OCI-LY7 (cell line): ENCODE measurements around the gene HOXA4. TPM values are rescaled to one million over a fixed set of nuclear protein-coding genes. Genes with fewer than 3 reads are reported as not detected.

ENCODE experiments used
- BruUV-seq: library from RNA; stranded (reverse); fragments of 400-500 nt; replicated peaks from 2 replicates; lab custom pipeline; 2021; lab: Mats Ljungman, UMichigan
- CTCF ChIA-PET: fragments of 300-600 bp; sonication (Branson Sonifier 250); formaldehyde crosslinking; loops from one replicate; lab custom pipeline; 2022; ENCODE audit warnings: antibody characterized with exemption; ENCODE audit not compliant: unreplicated experiment; lab: Charles Lee
- POLR2A ChIA-PET: fragments of 300-600 bp; sonication (Branson Sonifier 250); formaldehyde crosslinking; loops from one replicate; lab custom pipeline; 2022; ENCODE audit warnings: antibody characterized with exemption; lab: Charles Lee
- DNase-seq: peaks from one replicate; pipeline ENCODE4 v3.0.0-alpha.2; 2015; ENCODE audit warnings: low spot score
- H2AFZ ChIP-seq: fragments of 200-600 bp; sonication (generic), shearing (Covaris generic); 2 replicates; pipeline ENCODE4 v1.6.1; 2014; ENCODE audit warnings: mild to moderate bottlenecking, antibody characterized with exemption, low read length, moderate library complexity
- H3K27ac ChIP-seq: fragments of 200-600 bp; sonication (generic); 2 replicates; pipeline ENCODE4 v1.5.1; 2014; ENCODE audit warnings: mixed run types, low read depth, mild to moderate bottlenecking, moderate library complexity, low read length, inconsistent platforms; ENCODE audit not compliant: poor library complexity, severe bottlenecking
- H3K36me3 ChIP-seq: fragments of 200-600 bp; sonication (generic); 2 replicates; pipeline ENCODE4 v1.6.1; 2014; ENCODE audit warnings: mild to moderate bottlenecking, antibody characterized with exemption, low read length, moderate library complexity, mixed read lengths; ENCODE audit not compliant: insufficient read depth
- H3K4me1 ChIP-seq: fragments of 200-600 bp; sonication (generic); 2 replicates; pipeline ENCODE4 v1.5.1; 2014; ENCODE audit warnings: mild to moderate bottlenecking, low read length; ENCODE audit not compliant: insufficient read depth, poor library complexity, severe bottlenecking
- H3K4me2 ChIP-seq: fragments of 200-600 bp; sonication (generic); 2 replicates; pipeline ENCODE4 v1.6.1; 2014; ENCODE audit warnings: mild to moderate bottlenecking, low read length
- H3K4me3 ChIP-seq: fragments of 200-600 bp; sonication (generic); 2 replicates; pipeline ENCODE4 v1.5.1; 2014; ENCODE audit warnings: mild to moderate bottlenecking, low read depth, low read length; ENCODE audit not compliant: poor library complexity, severe bottlenecking
- H3K79me2 ChIP-seq: fragments of 200-600 bp; sonication (generic); 2 replicates; pipeline ENCODE4 v1.6.1; 2016; ENCODE audit warnings: low read depth, mild to moderate bottlenecking, low read length, moderate library complexity, mixed read lengths; ENCODE audit not compliant: insufficient read depth
- H3K9me2 ChIP-seq: fragments of 200-600 bp; sonication (generic); 2 replicates; pipeline ENCODE4 v1.6.1; 2016; ENCODE audit warnings: mild to moderate bottlenecking, low read length, mixed read lengths; ENCODE audit not compliant: insufficient read depth
- H3K9me3 ChIP-seq: fragments of 200-600 bp; sonication (generic); 2 replicates; pipeline ENCODE4 v1.6.1; 2014; ENCODE audit warnings: mild to moderate bottlenecking, mixed run types, low read length, mixed read lengths
- H4K20me1 ChIP-seq: fragments of 200-600 bp; sonication (generic); 2 replicates; pipeline ENCODE4 v1.6.1; 2014; ENCODE audit warnings: mild to moderate bottlenecking, antibody characterized with exemption, low read length, moderate library complexity, mixed read lengths; ENCODE audit not compliant: insufficient read depth
- CTCF ChIP-seq: fragments of 200-600 bp; sonication (generic); conservative IDR thresholded peaks from 2 replicates; pipeline ENCODE4 v1.5.1; 2014; ENCODE audit warnings: mild to moderate bottlenecking, antibody characterized with exemption, low read length, moderate library complexity, mixed read lengths
- EZH2phosphoT487 ChIP-seq: fragments of 200-600 bp; sonication (generic); IDR thresholded peaks from 2 replicates; pipeline ENCODE4 v1.6.1; 2018; ENCODE audit warnings: low read depth, borderline replicate concordance, mild to moderate bottlenecking, mixed run types, antibody characterized with exemption, low read length, moderate library complexity, mixed read lengths
- intact Hi-C: fragments of 100-400 bp; cut with micrococcal nuclease; formaldehyde crosslinking; loops from one replicate; pipeline ENCODE4 v1.10.0; 2022; ENCODE audit not compliant: unreplicated experiment
- total RNA-seq, 2 experiments: library from RNA; depleted of rRNA in 1 of 2; stranded (reverse); fragments of >200 nt in 1 of 2; shearing (Covaris generic) in 1 of 2; gene quantifications; 2 replicates each; pipeline ENCODE4 v1.2.3, GENCODE V29; 2014 to 2022

Gene HOXA4
- total RNA-seq, 2 experiments from 2014 or later = 2.0 TPM; not detected in 1

GRCh38 chr7:27156916-27157701, 26.6 kb upstream of the HOXA4 start:
- H3K27ac ChIP-seq = no peak overlapping the region
- H3K36me3 ChIP-seq = no peaks in the 10 kb centered on the region
- no peaks in the 10 kb centered on the region for H3K9me3 ChIP-seq
- H3K4me2 ChIP-seq = 0 out of 2 replicates have a peak overlapping the region, but pooled peaks have one; percentile 84
- CTCF ChIA-PET = no interaction called here
- intact Hi-C loops = loop anchor here (10.0 kb wide), 1 partner anchor 1262 kb away; no protein-coding TSS in a partner anchor
- POLR2A ChIA-PET = no interaction called here
- BruUV-seq = no TSS peak
- no peak for DNase-seq
- H3K9me2 ChIP-seq = no peaks in the 10 kb centered on the region
- H2AFZ ChIP-seq = peak overlapping the region; percentile 99; the same call in 1 of the 2 replicates
- H3K79me2 ChIP-seq = no peaks in the 10 kb centered on the region
- TF ChIP-seq EZH2phosphoT487 (no peak), CTCF (no peak)
- no peaks in the 10 kb centered on the region for H4K20me1 ChIP-seq
- H3K4me3 ChIP-seq = no peak overlapping the region
- peaks cover 30% of the 10 kb centered on the region for H3K4me1 ChIP-seq

- Histone ChIP-seq H3K9me2 (no peaks in the 10 kb centered on the region), H3K4me3 (peak within 1 kb of the TSS; percentile 69), H2AFZ (peak within 1 kb of the TSS; percentile 99), H3K9me3 (no peaks in the 10 kb centered on the region), H3K4me2 (peak within 1 kb of the TSS; percentile 84), H3K4me1 (peaks cover 35% of the 10 kb centered on the region), H3K27ac (peak within 1 kb of the TSS; percentile 47), H4K20me1 (no peaks in the 10 kb centered on the region), H3K36me3 (no peaks in the 10 kb centered on the region), H3K79me2 (no peaks in the 10 kb centered on the region)
- ChIA-PET POLR2A (no interaction called here), CTCF (no interaction called here)
- intact Hi-C loops = loop anchor here (10.0 kb wide), 1 partner anchor 1262 kb away; no protein-coding TSS in a partner anchor
- TF ChIP-seq EZH2phosphoT487 (no peak), CTCF (no peak)
- DNase-seq = peak; percentile 48
- BruUV-seq = no TSS peak
Observed at GRCh38 chr7:27156508-27156898, 25.9 kb upstream of the HOXA4 start, which contains the start of gene HOXA7. TSS of gene HOXA7 (minus strand) at chr7:27156675. CDS start at chr7:27156545, 130 bp downstream.
